GM10266 (cell line): Measurements from ENCODE around the gene TAF8.

ENCODE experiments used
- DNase-seq: peaks from one replicate; pipeline ENCODE4 v3.0.0; 2012; ENCODE audit errors: extremely low spot score
- TF ChIP-seq, protein P1 (sequence below): IDR thresholded peaks from 2 replicates; pipeline ENCODE4 v1.5.1; 2012; ENCODE audit warnings: mild to moderate bottlenecking, low read depth; ENCODE audit not compliant: control insufficient read depth, insufficient read depth; ENCODE audit errors: missing control alignments

Gene TAF8

GRCh38 chr6:42047790-42048405 is 2.4 kb upstream of the TAF8 start:
- DNase-seq = no peak
- TF ChIP-seq, protein P1, sequence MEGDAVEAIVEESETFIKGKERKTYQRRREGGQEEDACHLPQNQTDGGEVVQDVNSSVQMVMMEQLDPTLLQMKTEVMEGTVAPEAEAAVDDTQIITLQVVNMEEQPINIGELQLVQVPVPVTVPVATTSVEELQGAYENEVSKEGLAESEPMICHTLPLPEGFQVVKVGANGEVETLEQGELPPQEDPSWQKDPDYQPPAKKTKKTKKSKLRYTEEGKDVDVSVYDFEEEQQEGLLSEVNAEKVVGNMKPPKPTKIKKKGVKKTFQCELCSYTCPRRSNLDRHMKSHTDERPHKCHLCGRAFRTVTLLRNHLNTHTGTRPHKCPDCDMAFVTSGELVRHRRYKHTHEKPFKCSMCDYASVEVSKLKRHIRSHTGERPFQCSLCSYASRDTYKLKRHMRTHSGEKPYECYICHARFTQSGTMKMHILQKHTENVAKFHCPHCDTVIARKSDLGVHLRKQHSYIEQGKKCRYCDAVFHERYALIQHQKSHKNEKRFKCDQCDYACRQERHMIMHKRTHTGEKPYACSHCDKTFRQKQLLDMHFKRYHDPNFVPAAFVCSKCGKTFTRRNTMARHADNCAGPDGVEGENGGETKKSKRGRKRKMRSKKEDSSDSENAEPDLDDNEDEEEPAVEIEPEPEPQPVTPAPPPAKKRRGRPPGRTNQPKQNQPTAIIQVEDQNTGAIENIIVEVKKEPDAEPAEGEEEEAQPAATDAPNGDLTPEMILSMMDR = no peak

- no peak for DNase-seq
- TF ChIP-seq, protein P1 = no peak
These were observed 1.1 kb upstream of the TAF8 start for GRCh38 chr6:42049116-42049809.

DNA sequence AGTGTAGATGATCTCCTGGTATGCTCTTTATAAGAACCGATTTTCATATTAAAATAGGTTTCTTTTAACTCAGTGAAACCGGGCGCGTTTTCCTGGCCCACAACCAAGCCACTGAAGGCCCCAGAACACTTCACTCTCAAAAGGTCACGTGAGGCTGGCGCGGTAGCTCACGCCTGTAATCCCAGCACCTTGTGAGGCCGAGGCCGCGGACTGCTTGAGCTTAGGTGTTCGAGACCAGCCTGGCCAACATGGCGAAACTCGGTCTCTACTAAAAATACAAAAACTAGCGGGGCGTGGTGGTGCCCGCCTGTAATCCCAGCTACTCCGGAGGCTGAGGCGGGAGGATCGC is 402 bp upstream of the TAF8 start:
- TF ChIP-seq, protein P1 = no peak
- DNase-seq = no peak

- TF ChIP-seq, protein P1 = no peak
- no peak for DNase-seq
These were observed 937 bp downstream of the TAF8 start for GRCh38 chr6:42051268-42051653.

GRCh38 chr6:42053601-42054000 is 3.3 kb downstream of the TAF8 start:
- TF ChIP-seq, protein P1 = no peak
- DNase-seq = no peak

DNA sequence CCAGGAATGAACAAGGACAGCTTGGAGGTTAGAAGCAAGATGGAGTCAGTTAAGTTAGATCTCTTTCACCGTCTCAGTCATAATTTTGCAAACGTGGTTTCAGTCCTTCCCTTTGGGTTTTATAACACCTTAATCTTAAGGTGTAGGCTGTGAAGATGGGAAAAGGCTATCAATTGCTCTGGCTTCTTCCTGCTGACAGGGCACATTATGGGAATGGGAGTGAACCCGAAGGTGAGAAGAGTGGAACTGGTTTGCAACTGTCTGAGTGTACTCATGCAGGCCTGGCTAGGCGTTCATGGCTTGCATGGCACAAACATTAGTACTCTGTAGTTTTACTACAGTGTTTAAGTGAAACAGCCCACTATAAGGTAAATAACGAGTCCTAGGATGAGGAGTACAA is 9.4 kb downstream of the TAF8 start:
- TF ChIP-seq, protein P1 = no peak
- DNase-seq = no peak

- DNase-seq = no peak
- TF ChIP-seq, protein P1 = no peak
These were observed 15.9 kb downstream of the TAF8 start for GRCh38 chr6:42066156-42066675.
